Measurements from ENCODE around the gene AGBL4. TPM values are rescaled to one million over a fixed set of nuclear protein-coding genes. Genes with fewer than 3 reads are reported as not detected.

AGBL4 gene
- total and polyA plus RNA-seq, 2 of the 13 experiments (the other 11 are each of a cell fraction or from before 2014, with no cell fraction given), result not detected

DNA sequence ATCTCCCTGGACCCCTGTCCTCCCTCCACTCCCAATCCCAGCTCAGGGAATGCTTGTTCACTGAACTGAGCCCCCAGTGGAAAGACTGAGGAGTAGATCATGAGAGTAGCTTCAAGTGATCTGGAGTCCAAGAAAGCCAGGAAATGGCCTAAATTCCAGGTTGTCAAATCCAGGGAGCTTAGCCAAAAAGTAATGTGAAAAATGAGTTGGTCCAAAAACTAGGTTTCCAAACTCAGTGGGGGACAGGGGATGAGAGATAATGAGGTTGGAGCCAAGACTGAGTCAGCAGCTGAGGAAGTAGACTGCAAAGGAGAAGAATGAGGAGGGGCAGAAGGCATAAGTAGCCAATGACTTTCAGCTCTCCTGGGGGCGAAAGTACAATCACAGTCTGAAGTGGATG is 963.0 kb downstream of the AGBL4 start:
- ChIA-PET POLR2A (no interaction called here), CTCF (ENCODE audit: low intra/inter-chr PET ratio, low total read pairs) (no interaction called here)
- H3K4me1 ChIP-seq (ENCODE audit: insufficient read depth, low read length), result no peaks in the 10 kb centered on the region
- no peak overlapping the region for H2AFZ ChIP-seq (ENCODE audit: low read length)
- H3K4me3 ChIP-seq (replicated peaks in 1 of 3; ENCODE audit: insufficient read depth in 1 of 3, low read depth in 2 of 3, low read length in 3 of 3), result no peak overlapping the region
- intact Hi-C loops (cut with micrococcal nuclease; ENCODE audit: unreplicated experiment), result no loop called here
- no peaks in the 10 kb centered on the region for H4K20me1 ChIP-seq (ENCODE audit: insufficient read depth, low read length)
- no peak for TF ChIP-seq GZF1 (CRISPR knock-in tag; IDR thresholded peaks at IDR 0.05)
- no peak for TF ChIP-seq FOXM1 (CRISPR knock-in tag; IDR thresholded peaks at IDR 0.05)
- no peak for TF ChIP-seq ZNF382 (CRISPR knock-in tag; IDR thresholded peaks at IDR 0.05; ENCODE audit: borderline replicate concordance)
- no peak for TF ChIP-seq BORCS8-MEF2B (CRISPR knock-in tag; IDR thresholded peaks at IDR 0.05)
- no peaks in the 10 kb centered on the region for H3K27me3 ChIP-seq (ENCODE audit: control insufficient read depth in 1 of 2, insufficient read depth in 2 of 2, low read length in 2 of 2)
- H3K79me2 ChIP-seq (ENCODE audit: insufficient read depth, low read length), result no peaks in the 10 kb centered on the region
- in situ Hi-C loops (cut with HindIII; ENCODE audit: extremely low pct_ligation_motif_present, low pct_unique_long_range_greater_than_20kb), result no loop called here
- peaks cover 90% of the 10 kb centered on the region for H3K9me3 ChIP-seq (ENCODE audit: low read length)
- BruUV-seq (replicated peaks), result no TSS peak
- no peak for DNase-seq (ENCODE audit: low spot score)
- 0% methylated on average over 1 of the region's 1 CpG for WGBS (ENCODE audit: low lambda C conversion rate)
- no peak for ATAC-seq
- H3K9ac ChIP-seq (ENCODE audit: insufficient read depth, low read depth, low read length), result no peak overlapping the region
- H3K4me2 ChIP-seq (ENCODE audit: low read depth, low read length), result no peak overlapping the region
- no peaks in the 10 kb centered on the region for H3K36me3 ChIP-seq (replicated peaks in 1 of 2; ENCODE audit: control insufficient read depth in 1 of 2, insufficient read depth in 2 of 2, low read length in 2 of 2)
- no peak for FAIRE-seq
- no peak overlapping the region for H3K27ac ChIP-seq (ENCODE audit: extremely low read length, insufficient read depth, low read length)

DNA sequence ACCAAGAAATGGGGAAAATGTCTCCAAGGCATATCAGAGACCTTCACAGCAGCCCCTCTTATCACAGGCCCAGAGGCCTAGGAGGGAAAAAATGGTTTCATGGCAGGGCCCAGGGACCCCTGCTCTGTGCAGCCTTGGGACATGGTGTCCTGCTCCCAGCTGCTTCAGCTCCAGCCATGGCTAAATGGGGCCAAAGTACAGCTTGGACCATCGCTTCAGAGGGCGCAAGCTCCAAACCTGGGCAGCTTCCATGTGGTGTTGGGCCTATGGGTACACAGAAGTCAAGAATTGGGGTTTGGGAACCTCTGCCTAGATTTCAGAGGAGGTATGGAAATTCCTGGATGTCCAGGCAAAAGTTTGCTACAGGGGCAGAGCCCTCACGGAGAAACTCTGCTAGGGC is 964.7 kb downstream of the AGBL4 start:
- ATAC-seq, result no peak
- BruUV-seq (replicated peaks), result no TSS peak
- no peak for TF ChIP-seq NFYB (CRISPR knock-in tag; IDR thresholded peaks at IDR 0.05)
- TF ChIP-seq, protein P1, sequence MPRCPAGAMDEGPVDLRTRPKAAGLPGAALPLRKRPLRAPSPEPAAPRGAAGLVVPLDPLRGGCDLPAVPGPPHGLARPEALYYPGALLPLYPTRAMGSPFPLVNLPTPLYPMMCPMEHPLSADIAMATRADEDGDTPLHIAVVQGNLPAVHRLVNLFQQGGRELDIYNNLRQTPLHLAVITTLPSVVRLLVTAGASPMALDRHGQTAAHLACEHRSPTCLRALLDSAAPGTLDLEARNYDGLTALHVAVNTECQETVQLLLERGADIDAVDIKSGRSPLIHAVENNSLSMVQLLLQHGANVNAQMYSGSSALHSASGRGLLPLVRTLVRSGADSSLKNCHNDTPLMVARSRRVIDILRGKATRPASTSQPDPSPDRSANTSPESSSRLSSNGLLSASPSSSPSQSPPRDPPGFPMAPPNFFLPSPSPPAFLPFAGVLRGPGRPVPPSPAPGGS (CRISPR knock-in tag; IDR thresholded peaks at IDR 0.05), result no peak
- TF ChIP-seq JUN (CRISPR knock-in tag; IDR thresholded peaks at IDR 0.05), result no peak
- no peaks in the 10 kb centered on the region for H3K27me3 ChIP-seq (ENCODE audit: control insufficient read depth in 1 of 2, insufficient read depth in 2 of 2, low read length in 2 of 2)
- intact Hi-C loops (cut with micrococcal nuclease; ENCODE audit: unreplicated experiment), result no loop called here
- peaks cover 78% of the 10 kb centered on the region for H3K9me3 ChIP-seq (ENCODE audit: low read length)
- H3K9ac ChIP-seq (ENCODE audit: insufficient read depth, low read depth, low read length), result no peak overlapping the region
- ChIA-PET POLR2A (no interaction called here), CTCF (ENCODE audit: low intra/inter-chr PET ratio, low total read pairs) (no interaction called here)
- H3K79me2 ChIP-seq (ENCODE audit: insufficient read depth, low read length), result no peaks in the 10 kb centered on the region
- H3K36me3 ChIP-seq (replicated peaks in 1 of 2; ENCODE audit: control insufficient read depth in 1 of 2, insufficient read depth in 2 of 2, low read length in 2 of 2), result no peaks in the 10 kb centered on the region
- no peak overlapping the region for H2AFZ ChIP-seq (ENCODE audit: low read length)
- H3K4me1 ChIP-seq (ENCODE audit: insufficient read depth, low read length), result no peaks in the 10 kb centered on the region
- no peaks in the 10 kb centered on the region for H4K20me1 ChIP-seq (ENCODE audit: insufficient read depth, low read length)
- H3K27ac ChIP-seq (ENCODE audit: extremely low read length, insufficient read depth, low read length), result no peak overlapping the region
- WGBS (ENCODE audit: low lambda C conversion rate), result 5% methylated on average over 3 of the region's 3 CpGs
- H3K4me2 ChIP-seq (ENCODE audit: low read depth, low read length), result no peak overlapping the region
- in situ Hi-C loops (cut with HindIII; ENCODE audit: extremely low pct_ligation_motif_present, low pct_unique_long_range_greater_than_20kb), result no loop called here
- no peak for FAIRE-seq
- no peak overlapping the region for H3K4me3 ChIP-seq (replicated peaks in 1 of 3; ENCODE audit: insufficient read depth in 1 of 3, low read depth in 2 of 3, low read length in 3 of 3)
- DNase-seq (ENCODE audit: low spot score), result no peak
